ENCODE measurements around the gene PTPN14. TPM values are rescaled to one million over a fixed set of nuclear protein-coding genes. Genes with fewer than 3 reads are reported as not detected.
A peak's percentile ranks its signal among the peaks of the same experiment; 100 is the strongest.

PTPN14 gene
- total and polyA plus RNA-seq, 2 of the 8 experiments (the other 6 are each of a cell fraction or from before 2014, with no cell fraction given), result 14.4 to 93.6 TPM

DNA sequence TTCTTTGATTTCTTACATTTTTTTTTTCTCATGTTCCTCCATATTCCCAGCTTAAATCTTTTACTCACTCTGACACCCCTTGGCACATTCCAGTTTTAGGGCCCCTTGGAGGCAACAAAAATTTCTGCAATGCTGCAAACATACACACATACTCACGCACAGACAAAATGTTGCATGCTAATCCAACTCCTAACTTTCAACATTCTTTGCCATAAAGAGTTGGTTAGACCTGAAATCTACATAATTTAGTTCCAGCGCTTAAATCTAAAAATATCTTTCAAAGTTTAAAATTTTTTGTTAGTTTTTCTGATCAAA, 103.9 kb downstream of the PTPN14 start (continued):
- TF ChIP-seq, protein P1, sequence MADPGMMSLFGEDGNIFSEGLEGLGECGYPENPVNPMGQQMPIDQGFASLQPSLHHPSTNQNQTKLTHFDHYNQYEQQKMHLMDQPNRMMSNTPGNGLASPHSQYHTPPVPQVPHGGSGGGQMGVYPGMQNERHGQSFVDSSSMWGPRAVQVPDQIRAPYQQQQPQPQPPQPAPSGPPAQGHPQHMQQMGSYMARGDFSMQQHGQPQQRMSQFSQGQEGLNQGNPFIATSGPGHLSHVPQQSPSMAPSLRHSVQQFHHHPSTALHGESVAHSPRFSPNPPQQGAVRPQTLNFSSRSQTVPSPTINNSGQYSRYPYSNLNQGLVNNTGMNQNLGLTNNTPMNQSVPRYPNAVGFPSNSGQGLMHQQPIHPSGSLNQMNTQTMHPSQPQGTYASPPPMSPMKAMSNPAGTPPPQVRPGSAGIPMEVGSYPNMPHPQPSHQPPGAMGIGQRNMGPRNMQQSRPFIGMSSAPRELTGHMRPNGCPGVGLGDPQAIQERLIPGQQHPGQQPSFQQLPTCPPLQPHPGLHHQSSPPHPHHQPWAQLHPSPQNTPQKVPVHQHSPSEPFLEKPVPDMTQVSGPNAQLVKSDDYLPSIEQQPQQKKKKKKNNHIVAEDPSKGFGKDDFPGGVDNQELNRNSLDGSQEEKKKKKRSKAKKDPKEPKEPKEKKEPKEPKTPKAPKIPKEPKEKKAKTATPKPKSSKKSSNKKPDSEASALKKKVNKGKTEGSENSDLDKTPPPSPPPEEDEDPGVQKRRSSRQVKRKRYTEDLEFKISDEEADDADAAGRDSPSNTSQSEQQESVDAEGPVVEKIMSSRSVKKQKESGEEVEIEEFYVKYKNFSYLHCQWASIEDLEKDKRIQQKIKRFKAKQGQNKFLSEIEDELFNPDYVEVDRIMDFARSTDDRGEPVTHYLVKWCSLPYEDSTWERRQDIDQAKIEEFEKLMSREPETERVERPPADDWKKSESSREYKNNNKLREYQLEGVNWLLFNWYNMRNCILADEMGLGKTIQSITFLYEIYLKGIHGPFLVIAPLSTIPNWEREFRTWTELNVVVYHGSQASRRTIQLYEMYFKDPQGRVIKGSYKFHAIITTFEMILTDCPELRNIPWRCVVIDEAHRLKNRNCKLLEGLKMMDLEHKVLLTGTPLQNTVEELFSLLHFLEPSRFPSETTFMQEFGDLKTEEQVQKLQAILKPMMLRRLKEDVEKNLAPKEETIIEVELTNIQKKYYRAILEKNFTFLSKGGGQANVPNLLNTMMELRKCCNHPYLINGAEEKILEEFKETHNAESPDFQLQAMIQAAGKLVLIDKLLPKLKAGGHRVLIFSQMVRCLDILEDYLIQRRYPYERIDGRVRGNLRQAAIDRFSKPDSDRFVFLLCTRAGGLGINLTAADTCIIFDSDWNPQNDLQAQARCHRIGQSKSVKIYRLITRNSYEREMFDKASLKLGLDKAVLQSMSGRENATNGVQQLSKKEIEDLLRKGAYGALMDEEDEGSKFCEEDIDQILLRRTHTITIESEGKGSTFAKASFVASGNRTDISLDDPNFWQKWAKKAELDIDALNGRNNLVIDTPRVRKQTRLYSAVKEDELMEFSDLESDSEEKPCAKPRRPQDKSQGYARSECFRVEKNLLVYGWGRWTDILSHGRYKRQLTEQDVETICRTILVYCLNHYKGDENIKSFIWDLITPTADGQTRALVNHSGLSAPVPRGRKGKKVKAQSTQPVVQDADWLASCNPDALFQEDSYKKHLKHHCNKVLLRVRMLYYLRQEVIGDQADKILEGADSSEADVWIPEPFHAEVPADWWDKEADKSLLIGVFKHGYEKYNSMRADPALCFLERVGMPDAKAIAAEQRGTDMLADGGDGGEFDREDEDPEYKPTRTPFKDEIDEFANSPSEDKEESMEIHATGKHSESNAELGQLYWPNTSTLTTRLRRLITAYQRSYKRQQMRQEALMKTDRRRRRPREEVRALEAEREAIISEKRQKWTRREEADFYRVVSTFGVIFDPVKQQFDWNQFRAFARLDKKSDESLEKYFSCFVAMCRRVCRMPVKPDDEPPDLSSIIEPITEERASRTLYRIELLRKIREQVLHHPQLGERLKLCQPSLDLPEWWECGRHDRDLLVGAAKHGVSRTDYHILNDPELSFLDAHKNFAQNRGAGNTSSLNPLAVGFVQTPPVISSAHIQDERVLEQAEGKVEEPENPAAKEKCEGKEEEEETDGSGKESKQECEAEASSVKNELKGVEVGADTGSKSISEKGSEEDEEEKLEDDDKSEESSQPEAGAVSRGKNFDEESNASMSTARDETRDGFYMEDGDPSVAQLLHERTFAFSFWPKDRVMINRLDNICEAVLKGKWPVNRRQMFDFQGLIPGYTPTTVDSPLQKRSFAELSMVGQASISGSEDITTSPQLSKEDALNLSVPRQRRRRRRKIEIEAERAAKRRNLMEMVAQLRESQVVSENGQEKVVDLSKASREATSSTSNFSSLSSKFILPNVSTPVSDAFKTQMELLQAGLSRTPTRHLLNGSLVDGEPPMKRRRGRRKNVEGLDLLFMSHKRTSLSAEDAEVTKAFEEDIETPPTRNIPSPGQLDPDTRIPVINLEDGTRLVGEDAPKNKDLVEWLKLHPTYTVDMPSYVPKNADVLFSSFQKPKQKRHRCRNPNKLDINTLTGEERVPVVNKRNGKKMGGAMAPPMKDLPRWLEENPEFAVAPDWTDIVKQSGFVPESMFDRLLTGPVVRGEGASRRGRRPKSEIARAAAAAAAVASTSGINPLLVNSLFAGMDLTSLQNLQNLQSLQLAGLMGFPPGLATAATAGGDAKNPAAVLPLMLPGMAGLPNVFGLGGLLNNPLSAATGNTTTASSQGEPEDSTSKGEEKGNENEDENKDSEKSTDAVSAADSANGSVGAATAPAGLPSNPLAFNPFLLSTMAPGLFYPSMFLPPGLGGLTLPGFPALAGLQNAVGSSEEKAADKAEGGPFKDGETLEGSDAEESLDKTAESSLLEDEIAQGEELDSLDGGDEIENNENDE (IDR thresholded peaks at IDR 0.05; ENCODE audit: insufficient replicate concordance, low read length), result peak; percentile 21
- no peak for TF ChIP-seq RBBP5 (IDR thresholded peaks at IDR 0.05; ENCODE audit: borderline replicate concordance, low read depth, low read length)
- TF ChIP-seq SAP30 (IDR thresholded peaks at IDR 0.05; ENCODE audit: insufficient read depth, insufficient replicate concordance, low read length), result no peak
- no peak for TF ChIP-seq NRF1 (IDR thresholded peaks at IDR 0.05; ENCODE audit: low read depth, low read length)
- 0 out of 2 replicates have a peak, but pooled peaks have one; percentile 36 for TF ChIP-seq TEAD4 (IDR thresholded peaks at IDR 0.05; ENCODE audit: low read depth, low read length)
- TF ChIP-seq CTBP2 (IDR thresholded peaks at IDR 0.05; ENCODE audit: borderline replicate concordance, insufficient read depth, insufficient read length, low read length), result no peak
- no peak for TF ChIP-seq BCL11A (IDR thresholded peaks at IDR 0.05; ENCODE audit: low read depth in 2 of 2, low read length in 2 of 2)
